ENCODE measurements around the gene POLG. TPM values are rescaled to one million over a fixed set of nuclear protein-coding genes. Genes with fewer than 3 reads are reported as not detected.

The POLG gene
- total and polyA plus RNA-seq, 4 donors = 36.7 to 84.9 (median 45.3) TPM

DNA sequence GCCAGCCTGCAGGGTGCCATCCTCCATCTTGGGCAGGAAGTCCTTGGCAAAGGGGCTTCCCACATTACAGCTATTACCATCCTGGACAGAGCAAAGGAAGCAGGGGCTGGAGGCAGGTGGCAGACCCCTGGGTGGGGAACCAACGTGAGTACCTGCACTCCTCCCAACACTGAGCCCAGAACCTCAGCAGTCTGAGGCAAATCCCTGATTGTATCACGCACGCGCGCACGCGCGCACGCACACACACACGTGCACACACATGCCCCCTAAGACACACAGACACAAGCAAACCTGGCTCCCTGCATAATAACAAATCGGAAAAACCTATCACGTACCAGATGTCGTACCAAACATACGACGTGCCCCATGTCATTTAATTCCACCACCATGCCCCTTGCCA lies 11.8 kb downstream of the POLG start:
- Histone ChIP-seq H3K9me3 (ENCODE audit: control insufficient read depth in 4 of 4, insufficient read depth in 3 of 4, low read length in 3 of 4) (no peaks in the 10 kb centered on the region), H3K9ac (ENCODE audit: insufficient read depth in 1 of 2, low read length in 2 of 2) (no peak overlapping the region), H3K4me1 (ENCODE audit: control insufficient read depth in 5 of 5, insufficient read depth in 5 of 5, low read length in 5 of 5) (no peaks in the 10 kb centered on the region), H3K36me3 (ENCODE audit: control insufficient read depth in 4 of 4, insufficient read depth in 4 of 4, low read length in 4 of 4) (peaks cover 34 to 88% (median 66%) of the 10 kb centered on the region in 4 donors), H3K27me3 (ENCODE audit: control insufficient read depth in 3 of 3, insufficient read depth in 3 of 3, low read length in 2 of 3) (no peaks in the 10 kb centered on the region), H3K4me3 (no peak overlapping the region), H3K27ac (ENCODE audit: low read depth in 1 of 2, low read length in 1 of 2) (no peak overlapping the region)
- DNase-seq = no peak
- TF ChIP-seq CTCF (IDR thresholded peaks at IDR 0.05; ENCODE audit: control extremely low read depth, extremely low read depth) = no peak
- 93 to 94% methylated on average over 15 of the region's 15 CpGs for WGBS, 2 donors
- ATAC-seq (ENCODE audit: insufficient read depth, low FRiP score) = no peak

GRCh38 chr15:89321521-89322410 lies 12.9 kb downstream of the POLG start:
- Histone ChIP-seq H3K4me3 (no peak overlapping the region), H3K36me3 (ENCODE audit: control insufficient read depth in 4 of 4, insufficient read depth in 4 of 4, low read length in 4 of 4) (peaks cover 40 to 86% (median 65%) of the 10 kb centered on the region in 4 donors), H3K27me3 (ENCODE audit: control insufficient read depth in 3 of 3, insufficient read depth in 3 of 3, low read length in 2 of 3) (no peaks in the 10 kb centered on the region), H3K4me1 (ENCODE audit: control insufficient read depth in 5 of 5, insufficient read depth in 5 of 5, low read length in 5 of 5) (no peaks in the 10 kb centered on the region), H3K9ac (ENCODE audit: insufficient read depth in 1 of 2, low read length in 2 of 2) (no peak overlapping the region), H3K9me3 (ENCODE audit: control insufficient read depth in 4 of 4, insufficient read depth in 3 of 4, low read length in 3 of 4) (no peaks in the 10 kb centered on the region), H3K27ac (ENCODE audit: low read depth in 1 of 2, low read length in 1 of 2) (no peak overlapping the region)
- TF ChIP-seq CTCF (IDR thresholded peaks at IDR 0.05; ENCODE audit: control extremely low read depth, extremely low read depth) = no peak
- DNase-seq = no peak
- no peak for ATAC-seq (ENCODE audit: insufficient read depth, low FRiP score)
- 81 to 82% methylated on average over 17 of the region's 17 CpGs for WGBS, 2 donors

- WGBS, 2 donors = 93 to 95% methylated on average over 2 of the region's 2 CpGs
- Histone ChIP-seq H3K36me3 (ENCODE audit: control insufficient read depth in 4 of 4, insufficient read depth in 4 of 4, low read length in 4 of 4) (peaks cover 43 to 84% (median 65%) of the 10 kb centered on the region in 4 donors), H3K9ac (ENCODE audit: insufficient read depth in 1 of 2, low read length in 2 of 2) (no peak overlapping the region), H3K27ac (ENCODE audit: low read depth in 1 of 2, low read length in 1 of 2) (no peak overlapping the region), H3K27me3 (ENCODE audit: control insufficient read depth in 3 of 3, insufficient read depth in 3 of 3, low read length in 2 of 3) (no peaks in the 10 kb centered on the region), H3K9me3 (ENCODE audit: control insufficient read depth in 4 of 4, insufficient read depth in 3 of 4, low read length in 3 of 4) (no peaks in the 10 kb centered on the region), H3K4me1 (ENCODE audit: control insufficient read depth in 5 of 5, insufficient read depth in 5 of 5, low read length in 5 of 5) (peaks cover 0 to 3% (median 0%) of the 10 kb centered on the region in 5 donors), H3K4me3 (no peak overlapping the region)
- ATAC-seq (ENCODE audit: insufficient read depth, low FRiP score) = no peak
- DNase-seq = no peak
- no peak for TF ChIP-seq CTCF (IDR thresholded peaks at IDR 0.05; ENCODE audit: control extremely low read depth, extremely low read depth)
These were observed 14.4 kb downstream of the POLG start for GRCh38 chr15:89320200-89320599.
